HEK293 (cell line): ENCODE measurements around the gene BOK.

ENCODE experiments used
- CTCF ChIP-seq: fragments of 450-650 bp; formaldehyde crosslinking; IDR thresholded peaks from 2 replicates; pipeline ENCODE4 v1.5.1; 2016; ENCODE audit warnings: missing biosample characterization, missing genetic modification characterization
- HOXC10 ChIP-seq: sonication (generic); formaldehyde crosslinking; IDR thresholded peaks from 2 replicates; pipeline ENCODE4 v1.8.1; 2023; ENCODE audit warnings: mild to moderate bottlenecking, missing genetic modification reagents
- MYNN ChIP-seq: fragments of 450-650 bp; formaldehyde crosslinking; IDR thresholded peaks from 2 replicates; pipeline ENCODE4 v1.5.1; 2016; ENCODE audit warnings: missing biosample characterization, missing genetic modification characterization, borderline replicate concordance
- ZNF10 ChIP-seq: fragments of 450-650 bp; formaldehyde crosslinking; IDR thresholded peaks from 2 replicates; pipeline ENCODE4 v1.5.1; 2017; ENCODE audit warnings: missing biosample characterization, missing genetic modification characterization
- ZNF274 ChIP-seq, 2 experiments: fragments of 200-500 bp in 1 of 2; fragments of 450-650 bp in 1 of 2; sonication (Bioruptor generic) in 1 of 2; formaldehyde crosslinking in 1 of 2; IDR thresholded peaks; 2 replicates each; pipeline versions ENCODE4 v1.5.1 to v1.6.1; 2014 to 2016; ENCODE audit warnings: borderline replicate concordance in 1 of 2, inconsistent platforms in 1 of 2, low read length in 1 of 2, missing biosample characterization in 1 of 2, missing genetic modification characterization in 1 of 2
- ZNF341 ChIP-seq: fragments of 450-650 bp; formaldehyde crosslinking; IDR thresholded peaks from 2 replicates; pipeline ENCODE4; 2016; ENCODE audit warnings: low read depth, missing biosample characterization, missing genetic modification characterization
- ZNF776 ChIP-seq: fragments of 450-650 bp; formaldehyde crosslinking; IDR thresholded peaks from 2 replicates; pipeline ENCODE4 v1.5.0; 2017; ENCODE audit warnings: missing biosample characterization, missing genetic modification characterization, borderline replicate concordance

DNA sequence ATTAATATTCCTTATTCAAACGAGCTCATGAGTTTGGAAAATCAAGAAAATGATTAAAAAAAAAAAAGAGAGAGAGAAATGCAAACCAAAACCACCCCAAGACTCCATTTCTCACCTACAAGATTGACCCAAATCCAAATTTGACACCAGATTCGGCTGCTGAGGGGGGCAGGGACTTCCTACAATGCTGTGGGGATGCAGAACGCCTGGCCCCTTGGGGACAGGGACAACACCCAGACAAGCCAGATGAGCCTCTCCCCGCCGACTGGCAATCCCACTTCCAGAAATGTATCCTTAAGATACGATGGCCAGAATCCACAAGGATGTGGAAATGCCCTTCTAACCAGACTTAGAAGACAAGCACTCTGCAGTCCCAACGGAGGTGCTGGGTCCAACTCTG is 20.7 kb downstream of the BOK start:
- TF ChIP-seq CTCF (tag by site-specific recombination) (no peak), ZNF776 (tag by site-specific recombination) (no peak), ZNF274 (IDR thresholded peaks at IDR 0.05; ENCODE audit: low read length) (no peak), ZNF274 (tag by site-specific recombination; IDR thresholded peaks at IDR 0.05; ENCODE audit: borderline replicate concordance) (no peak), ZNF10 (tag by site-specific recombination) (no peak), MYNN (no peak), ZNF341 (tag by site-specific recombination) (no peak), HOXC10 (CRISPR knock-in tag) (no peak)
